NCI-H526 treated with DMSO at 0.1 percent for 48 hours (cell line): ENCODE data around the gene TUBA4A.

ENCODE experiments used
- DNase-seq: peaks from one replicate; lab custom pipeline; 2025; lab: John Stamatoyannopoulos, UW

The TUBA4A gene

GRCh38 chr2:219234331-219234730 is 19.4 kb downstream of the TUBA4A start:
- DNase-seq = no peak

GRCh38 chr2:219230059-219230540 is 23.6 kb downstream of the TUBA4A start:
- DNase-seq = no peak

- peak; percentile 98 for DNase-seq
These were observed 24.2 kb downstream of the TUBA4A start, which contains the start of the genes ANKZF1 and ATG9A for GRCh38 chr2:219229305-219230058. Gene ANKZF1, plus strand, starts transcription at chr2:219229806. Its CDS starts 452 bp downstream, at chr2:219230258. Gene ATG9A, minus strand, starts transcription at chr2:219229636. Its CDS starts 1,612 bp downstream, at chr2:219228024.

DNA sequence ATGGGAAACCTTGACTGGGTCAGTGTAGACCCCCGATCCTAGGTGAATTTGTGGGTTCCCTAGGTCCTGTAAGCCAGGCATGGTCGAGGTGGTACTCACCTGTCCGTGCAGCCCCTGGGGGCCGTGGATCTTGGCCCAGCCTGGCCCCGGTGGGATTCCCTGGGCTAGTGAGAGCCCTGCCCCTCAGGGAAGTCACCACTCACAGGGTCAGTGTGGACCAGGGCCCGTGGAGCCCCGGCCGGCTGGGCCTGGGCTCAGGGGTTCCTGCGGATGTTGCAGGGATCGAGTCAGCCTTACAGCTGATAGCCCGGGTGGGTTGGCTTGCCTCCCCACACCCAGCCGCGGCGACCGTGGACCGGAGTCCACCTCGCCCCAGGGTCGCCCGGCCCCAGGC is 24.8 kb downstream of the TUBA4A start:
- DNase-seq = no peak

- DNase-seq = no peak
These were observed 25.4 kb downstream of the TUBA4A start for GRCh38 chr2:219228041-219228910.

DNA sequence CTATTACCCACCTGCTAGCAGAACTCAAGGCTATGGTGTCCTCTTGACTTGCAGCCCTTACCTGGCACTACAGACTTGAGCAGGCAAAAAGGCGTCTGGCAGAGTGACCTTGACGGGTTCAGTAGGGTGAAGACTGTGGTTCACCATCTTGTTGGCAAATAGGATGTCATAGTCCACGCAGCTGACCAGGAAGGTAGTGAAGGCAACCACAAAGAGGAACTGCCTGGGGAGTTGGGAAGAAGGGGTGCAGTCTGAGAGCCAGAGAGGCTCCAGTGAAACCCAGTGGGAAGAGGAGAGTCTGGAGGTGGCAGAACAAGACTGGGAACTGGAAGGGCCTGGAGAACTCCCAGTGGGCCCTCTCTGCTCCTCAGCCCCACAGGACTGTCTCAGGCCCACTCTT is 28.4 kb downstream of the TUBA4A start:
- no peak for DNase-seq

GRCh38 chr2:219223831-219224610 is 29.7 kb downstream of the TUBA4A start:
- no peak for DNase-seq

GRCh38 chr2:219221957-219222518 is 31.7 kb downstream of the TUBA4A start:
- no peak for DNase-seq

- no peak for DNase-seq
These were observed 32.9 kb downstream of the TUBA4A start for GRCh38 chr2:219220652-219221402.

DNA sequence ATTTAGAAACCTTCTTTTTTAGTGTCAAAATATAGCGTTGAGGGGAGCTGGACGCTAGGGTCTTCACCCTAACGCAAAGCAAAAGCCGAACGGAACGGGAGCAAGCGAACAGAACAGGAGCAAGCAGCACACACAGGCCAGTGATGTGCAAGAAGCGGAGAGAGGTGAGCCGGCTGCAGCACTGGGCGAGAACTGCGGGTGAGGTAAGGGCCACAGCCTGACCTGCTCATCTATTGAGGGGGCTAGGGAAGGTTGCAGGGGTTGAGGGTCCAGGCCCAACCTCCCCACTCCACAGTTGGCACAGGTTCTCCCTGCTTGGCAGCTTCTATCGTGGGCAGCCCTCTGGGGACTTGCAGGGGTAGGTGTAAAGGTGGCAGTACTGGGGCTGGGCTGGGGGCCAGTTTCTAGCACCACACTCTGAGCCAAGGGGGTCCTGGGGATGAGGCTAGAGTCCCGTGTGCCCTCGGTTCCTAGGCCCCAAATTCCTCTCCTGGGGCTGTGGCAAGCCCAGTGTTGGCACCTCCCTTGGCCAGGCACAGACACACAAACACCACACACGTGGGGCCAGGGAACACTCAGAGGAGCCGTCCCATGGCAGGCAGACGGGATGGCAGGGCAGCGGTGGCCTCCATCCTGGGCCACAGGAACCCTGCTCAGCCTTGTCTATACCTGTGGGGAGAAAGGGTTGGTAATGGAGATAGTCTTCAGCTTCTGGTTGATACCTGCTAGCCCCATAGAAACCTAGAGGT is 33.8 kb downstream of the TUBA4A start:
- DNase-seq = no peak

DNA sequence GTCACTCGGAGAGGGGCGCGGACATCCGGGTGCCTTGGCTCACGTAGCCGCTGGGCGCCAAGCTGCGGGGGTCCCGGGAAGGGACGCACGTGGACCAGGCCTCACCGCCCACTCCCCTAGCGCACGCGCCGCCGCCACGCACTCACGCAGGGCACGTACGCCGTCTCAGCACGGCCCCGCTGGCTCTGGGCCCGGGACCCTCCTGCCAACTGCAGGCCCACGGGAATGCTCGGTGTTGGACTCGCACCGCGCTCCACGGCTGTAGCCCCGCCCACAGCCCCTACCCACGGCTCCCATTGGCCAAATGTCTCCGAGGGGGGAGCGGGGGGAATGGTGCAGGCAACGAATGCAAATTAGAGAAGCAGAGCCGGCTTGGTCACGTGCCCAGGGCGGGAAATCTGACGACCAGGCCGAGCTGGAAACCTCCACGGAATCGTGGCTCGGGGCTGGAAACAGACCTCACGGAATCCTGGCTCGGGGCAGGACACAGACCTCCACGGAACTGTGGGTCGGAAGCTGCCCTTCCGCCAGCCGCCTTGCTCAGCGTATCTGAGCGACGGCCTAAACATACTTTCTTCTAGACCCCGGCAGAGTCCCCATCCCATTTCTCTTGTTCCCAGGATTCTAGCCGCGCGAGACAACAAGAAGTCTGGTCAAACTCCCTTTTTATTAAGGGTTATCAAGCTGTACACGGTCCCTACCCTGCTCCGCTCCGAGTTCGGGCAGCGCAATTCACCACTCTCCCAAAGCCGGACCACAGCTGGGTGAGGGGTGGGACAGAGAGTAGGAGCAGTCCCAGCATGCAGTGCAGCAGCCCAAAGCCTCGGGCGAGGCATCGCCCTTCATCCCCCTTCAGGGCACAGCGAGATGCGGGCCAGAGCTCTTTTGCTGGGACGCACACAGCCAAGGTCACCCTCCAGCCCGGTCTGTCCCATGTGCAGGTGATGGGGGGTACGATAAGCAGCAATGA is 34.7 kb downstream of the TUBA4A start, which contains the start of gene ABCB6:
Gene ABCB6 (minus strand): TSS at position 227 of the 970 bp plus-strand sequence. CDS start 285 bp downstream, outside the sequence.
- DNase-seq = peak; percentile 88

DNA sequence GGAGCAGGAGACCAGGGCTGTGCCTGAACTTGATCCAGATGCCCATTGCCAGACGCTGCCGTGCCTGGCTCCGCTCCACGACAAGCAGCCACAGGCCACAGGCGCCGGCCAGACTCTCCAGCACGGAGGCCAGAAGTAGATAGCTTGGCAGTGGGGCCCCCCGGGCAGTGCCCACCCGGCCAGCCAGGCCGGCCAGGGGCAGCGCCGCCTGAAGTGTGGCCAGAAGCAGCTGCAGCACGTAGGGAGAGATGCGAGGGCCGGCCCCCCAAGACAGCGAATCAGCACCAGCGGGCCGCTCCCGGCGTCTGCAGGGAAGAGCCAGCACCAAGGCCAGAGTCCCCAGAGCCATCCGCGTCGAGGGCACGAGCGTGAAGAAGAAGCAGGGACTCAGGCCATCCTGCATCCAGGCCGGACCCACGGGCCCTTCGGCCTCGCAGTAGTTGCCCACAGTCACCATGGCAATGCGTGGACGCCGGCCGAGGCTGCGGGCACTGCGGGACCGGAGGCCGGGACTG is 35.4 kb downstream of the TUBA4A start:
- peak; percentile 35 for DNase-seq

DNA sequence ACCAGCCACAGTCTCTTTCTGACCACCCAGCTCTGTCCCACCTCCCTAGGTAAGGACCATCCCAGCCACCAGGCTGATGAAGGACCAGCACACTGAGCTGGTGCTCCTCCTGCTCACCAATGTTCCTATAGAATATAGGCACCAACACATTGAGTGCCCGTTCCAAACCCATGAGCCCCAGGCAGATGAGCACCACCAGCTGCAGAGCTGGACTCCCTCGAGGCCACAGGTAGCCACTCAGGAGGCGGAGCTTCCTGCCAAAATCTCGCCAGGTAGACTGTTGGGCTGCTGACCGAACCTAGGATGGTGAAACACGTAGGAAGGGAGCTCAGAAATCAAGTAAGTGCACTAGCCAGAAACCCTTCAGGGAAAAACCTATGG is 37.2 kb downstream of the TUBA4A start:
- DNase-seq = no peak

- no peak for DNase-seq
These were observed 37.7 kb downstream of the TUBA4A start for GRCh38 chr2:219215871-219216534.

- DNase-seq = no peak
These were observed 38.9 kb downstream of the TUBA4A start for GRCh38 chr2:219214786-219215185.

DNA sequence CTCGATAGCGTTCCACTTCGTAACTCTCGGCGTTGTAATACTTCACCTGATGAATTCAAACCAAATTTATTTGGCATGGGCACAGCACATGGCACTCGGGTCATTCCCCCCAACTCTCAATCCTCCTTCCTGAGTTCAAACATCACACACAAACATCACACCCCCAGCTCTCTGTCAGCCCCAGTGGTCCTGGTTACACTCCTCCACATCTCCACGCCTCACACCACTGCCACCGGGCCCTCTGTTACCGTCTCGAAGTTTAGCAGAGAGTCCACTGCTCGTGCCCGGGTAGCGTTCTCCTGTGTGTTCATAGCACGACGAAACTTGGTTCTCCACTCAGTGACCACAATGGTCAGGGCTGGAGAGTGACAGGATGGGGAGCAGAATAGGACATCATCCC is 39.6 kb downstream of the TUBA4A start:
- no peak for DNase-seq

GRCh38 chr2:219213486-219214071 is 40.1 kb downstream of the TUBA4A start:
- DNase-seq = no peak

GRCh38 chr2:219213026-219213415 is 40.7 kb downstream of the TUBA4A start:
- no peak for DNase-seq
